C4-2B (cell line): Measurements from ENCODE around the gene CLEC20A.

ENCODE experiments used
- CTCF ChIP-seq: fragments of 450-650 bp; conservative IDR thresholded peaks from 2 replicates; pipeline ENCODE4 v1.5.1; 2017; ENCODE audit warnings: mild to moderate bottlenecking
- ZFX ChIP-seq: fragments of 450-650 bp; IDR thresholded peaks from 2 replicates; pipeline ENCODE4 v1.6.1; 2017

GRCh38 chr1:178442925-178443324 lies 53.8 kb downstream of the CLEC20A start:
- TF ChIP-seq CTCF (no peak), ZFX (no peak)
